ENCODE data around the gene WNK1. TPM values are rescaled to one million over a fixed set of nuclear protein-coding genes. Genes with fewer than 3 reads are reported as not detected.

WNK1 gene
- total RNA-seq, 4 donors from 2014 or later, result 168 to 223 (median 204) TPM

DNA sequence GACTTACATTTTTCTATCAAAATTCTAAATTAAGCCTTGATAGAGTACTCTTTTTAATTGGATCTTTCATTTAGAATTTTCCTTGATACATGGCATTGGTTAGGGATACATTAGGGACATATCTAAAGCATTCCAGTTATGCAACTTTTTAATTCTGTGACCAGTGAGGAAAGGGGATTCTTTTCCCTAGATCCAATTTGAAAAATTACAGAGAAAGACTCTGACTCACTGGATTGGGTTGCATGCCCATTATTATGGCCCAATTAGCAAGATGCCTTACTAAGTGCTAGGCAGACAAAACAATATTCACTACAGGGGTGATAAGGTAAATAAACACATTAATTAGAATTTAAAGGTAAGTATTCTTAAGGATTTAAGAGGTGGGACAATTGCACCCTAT is 202.4 kb downstream of the WNK1 start:
- Histone ChIP-seq H3K4me3 (no peak overlapping the region), H3K4me1 (no peaks in the 10 kb centered on the region), H3K36me3 (no peaks in the 10 kb centered on the region), H3K27me3 (no peaks in the 10 kb centered on the region), H3K27ac (no peak overlapping the region), H3K9me3 (no peaks in the 10 kb centered on the region)
- DNase-seq (no peak), ATAC-seq (no peak)
- in situ Hi-C loops (cut with MboI; ENCODE audit: low sequenced_read_pairs in 4 of 4) (loop anchor here (5.0 to 25.0 kb wide), 5 partner anchors 140 to 392 kb away; no protein-coding TSS in a partner anchor), intact Hi-C loops (cut with DNase I; ENCODE audit: low total_unique reads) (loop anchor here (5.0 kb wide), 1 partner anchor 628 kb away; no protein-coding TSS in a partner anchor)
- TF ChIP-seq, protein P1, sequence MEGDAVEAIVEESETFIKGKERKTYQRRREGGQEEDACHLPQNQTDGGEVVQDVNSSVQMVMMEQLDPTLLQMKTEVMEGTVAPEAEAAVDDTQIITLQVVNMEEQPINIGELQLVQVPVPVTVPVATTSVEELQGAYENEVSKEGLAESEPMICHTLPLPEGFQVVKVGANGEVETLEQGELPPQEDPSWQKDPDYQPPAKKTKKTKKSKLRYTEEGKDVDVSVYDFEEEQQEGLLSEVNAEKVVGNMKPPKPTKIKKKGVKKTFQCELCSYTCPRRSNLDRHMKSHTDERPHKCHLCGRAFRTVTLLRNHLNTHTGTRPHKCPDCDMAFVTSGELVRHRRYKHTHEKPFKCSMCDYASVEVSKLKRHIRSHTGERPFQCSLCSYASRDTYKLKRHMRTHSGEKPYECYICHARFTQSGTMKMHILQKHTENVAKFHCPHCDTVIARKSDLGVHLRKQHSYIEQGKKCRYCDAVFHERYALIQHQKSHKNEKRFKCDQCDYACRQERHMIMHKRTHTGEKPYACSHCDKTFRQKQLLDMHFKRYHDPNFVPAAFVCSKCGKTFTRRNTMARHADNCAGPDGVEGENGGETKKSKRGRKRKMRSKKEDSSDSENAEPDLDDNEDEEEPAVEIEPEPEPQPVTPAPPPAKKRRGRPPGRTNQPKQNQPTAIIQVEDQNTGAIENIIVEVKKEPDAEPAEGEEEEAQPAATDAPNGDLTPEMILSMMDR (IDR thresholded peaks at IDR 0.05 in 4 of 5, conservative IDR thresholded peaks at IDR 0.05 in 1 of 5), result no peak
- TF ChIP-seq POLR2A (IDR thresholded peaks at IDR 0.05), result no peak

DNA sequence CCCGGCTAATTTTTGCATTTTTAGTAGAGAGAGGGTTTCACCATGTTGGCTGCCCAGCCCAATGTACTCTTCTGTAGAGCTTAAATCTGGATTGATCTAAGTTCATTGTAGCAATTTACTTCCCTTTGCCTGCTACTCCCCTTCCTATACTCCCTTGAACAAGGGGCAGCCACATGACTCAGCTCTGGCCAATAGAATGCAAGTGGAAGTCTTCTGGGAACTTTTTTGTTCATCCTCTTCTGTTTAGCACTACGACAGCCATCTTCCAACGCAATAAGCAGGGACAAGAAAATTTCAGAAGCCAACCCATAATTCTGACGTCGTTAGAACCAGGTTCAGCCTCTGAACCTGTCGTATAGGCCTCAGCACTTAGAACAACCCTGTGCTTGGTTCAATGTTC is 203.6 kb downstream of the WNK1 start:
- no peaks in the 10 kb centered on the region for H3K4me1 ChIP-seq
- no peaks in the 10 kb centered on the region for H3K27me3 ChIP-seq
- H3K36me3 ChIP-seq, result no peaks in the 10 kb centered on the region
- no peak overlapping the region for H3K27ac ChIP-seq
- ATAC-seq (no peak), DNase-seq (no peak)
- no peak overlapping the region for H3K4me3 ChIP-seq
- in situ Hi-C loops (cut with MboI; ENCODE audit: low sequenced_read_pairs in 4 of 4) (loop anchor here in 3 of 4 donors (10.0 to 25.0 kb wide), 3 partner anchors 141 to 394 kb away; no protein-coding TSS in a partner anchor), intact Hi-C loops (cut with DNase I; ENCODE audit: low total_unique reads) (no loop called here)
- no peaks in the 10 kb centered on the region for H3K9me3 ChIP-seq
- TF ChIP-seq, protein P1 (IDR thresholded peaks at IDR 0.05 in 4 of 5, conservative IDR thresholded peaks at IDR 0.05 in 1 of 5), result no peak
- TF ChIP-seq POLR2A (IDR thresholded peaks at IDR 0.05), result no peak

DNA sequence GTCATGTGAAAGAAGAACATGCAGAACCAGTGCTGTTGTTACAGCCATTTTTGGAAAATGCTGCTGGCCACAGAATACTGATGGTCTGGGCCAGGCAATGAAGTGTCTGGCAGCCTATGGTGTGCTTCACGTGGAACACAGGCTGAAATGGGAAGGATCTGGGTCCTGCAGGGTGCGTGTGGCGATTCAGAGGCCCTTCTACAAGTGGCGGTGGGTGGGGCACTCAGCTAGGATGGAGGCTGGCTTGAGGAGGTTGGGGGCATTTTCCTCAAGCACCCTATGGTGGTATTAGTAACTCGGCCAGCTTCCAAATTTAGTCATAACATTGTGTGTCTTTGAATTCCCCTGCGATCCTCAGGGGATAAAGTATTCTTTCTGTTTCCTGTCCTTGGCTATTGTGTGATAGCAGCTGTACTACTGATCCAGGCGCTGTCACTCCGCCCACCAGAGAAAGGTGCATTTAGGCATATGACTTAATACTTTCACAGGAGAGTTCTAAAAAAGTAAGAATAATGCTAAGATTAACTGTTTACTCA is 206.3 kb downstream of the WNK1 start:
- TF ChIP-seq, protein P1 (IDR thresholded peaks at IDR 0.05 in 4 of 5, conservative IDR thresholded peaks at IDR 0.05 in 1 of 5), result no peak
- TF ChIP-seq POLR2A (IDR thresholded peaks at IDR 0.05), result no peak
- peak; percentile 30 to 52 for ATAC-seq
- H3K27ac ChIP-seq, result peak overlapping the region in 1 of 4 donors; percentile 49
- no peaks in the 10 kb centered on the region for H3K4me1 ChIP-seq
- no peak for DNase-seq
- no peaks in the 10 kb centered on the region for H3K36me3 ChIP-seq
- intact Hi-C loops (cut with DNase I; ENCODE audit: low total_unique reads), result no loop called here
- no peaks in the 10 kb centered on the region for H3K27me3 ChIP-seq
- in situ Hi-C loops (cut with MboI; ENCODE audit: low sequenced_read_pairs in 4 of 4), result loop anchor here in 3 of 4 donors (10.0 to 25.0 kb wide), 3 partner anchors 144 to 396 kb away; no protein-coding TSS in a partner anchor
- H3K9me3 ChIP-seq, result no peaks in the 10 kb centered on the region
- no peak overlapping the region for H3K4me3 ChIP-seq

Other genes starting within 250 kb of the WNK1 start
- 100 to 1,000 TPM in 1 of 4 donors, 10 to 100 TPM in 3; 12.0 to 106 (median 78.5) TPM for gene NINJ2, start 89.1 kb upstream of the WNK1 start, total RNA-seq
- 10 to 100 TPM; 11.3 to 21.0 (median 14.3) TPM for gene RAD52, start 197.1 kb downstream of the WNK1 start, total RNA-seq
- gene ERC1, start 238.6 kb downstream of the WNK1 start, total RNA-seq, result 10 to 100 TPM; 20.3 to 39.1 (median 23.5) TPM

All from gastrocnemius medialis (tissue), 4 donors.